Neural progenitor cell (in vitro differentiated cells): ENCODE measurements around the gene PCDHGA8. TPM values are rescaled to one million over a fixed set of nuclear protein-coding genes. Genes with fewer than 3 reads are reported as not detected.
A peak's percentile ranks its signal among the peaks of the same experiment; 100 is the strongest.
"Not testable (repeated sequence)": the region's sequence is repeated elsewhere in the genome, so short reads cannot be mapped to it uniquely, and the experiment has no call there.

Source experiments
- DNase-seq: peaks from one replicate; pipeline ENCODE4 v3.0.0-alpha.2; 2016; ENCODE audit warnings: low spot score
- H2AFZ ChIP-seq: fragments of 200-600 bp; sonication (generic); replicated peaks from 2 replicates; pipeline ENCODE4 v1.6.1; 2016; ENCODE audit warnings: antibody characterized with exemption
- H3F3A ChIP-seq: fragments of 200-600 bp; sonication (generic); 2 replicates; pipeline ENCODE4 v1.6.1; 2016; ENCODE audit warnings: antibody characterized with exemption, low read depth
- H3K27ac ChIP-seq: fragments of 200-600 bp; sonication (generic); 2 replicates; pipeline ENCODE4 v1.5.1; 2016; ENCODE audit warnings: mild to moderate bottlenecking
- H3K27me3 ChIP-seq: fragments of 200-600 bp; sonication (generic); 2 replicates; pipeline ENCODE4 v1.6.1; 2016; ENCODE audit warnings: mild to moderate bottlenecking, moderate library complexity
- H3K36me3 ChIP-seq: fragments of 200-600 bp; sonication (generic); 2 replicates; pipeline ENCODE4 v1.5.1; 2016
- H3K4me1 ChIP-seq: fragments of 200-600 bp; sonication (generic); 2 replicates; pipeline ENCODE4 v1.6.1; 2016; ENCODE audit warnings: mixed run types
- H3K4me2 ChIP-seq: fragments of 200-600 bp; sonication (generic); 2 replicates; pipeline ENCODE4 v1.6.1; 2016
- H3K4me3 ChIP-seq: fragments of 200-600 bp; sonication (generic); 2 replicates; pipeline ENCODE4 v1.5.1; 2016
- H3K79me2 ChIP-seq: fragments of 200-600 bp; sonication (generic); 2 replicates; pipeline ENCODE4 v1.6.1; 2016; ENCODE audit warnings: low read depth
- H3K9ac ChIP-seq: fragments of 200-600 bp; sonication (generic); 2 replicates; pipeline ENCODE4 v1.6.1; 2016
- H3K9me3 ChIP-seq: fragments of 200-600 bp; sonication (generic); 2 replicates; pipeline ENCODE4 v1.5.1; 2016; ENCODE audit warnings: low read depth
- H4K20me1 ChIP-seq: fragments of 200-600 bp; sonication (generic); 2 replicates; pipeline ENCODE4 v1.6.1; 2016; ENCODE audit warnings: low read depth
- H3K27ac Mint-ChIP-seq: 3 replicates; pipeline ENCODE4 v1.8.0; 2021; ENCODE audit warnings: mixed read lengths
- H3K27me3 Mint-ChIP-seq: 2 replicates; pipeline ENCODE4 v1.8.0; 2022; ENCODE audit warnings: low read depth, mild to moderate bottlenecking, inconsistent platforms, moderate library complexity, mixed read lengths; ENCODE audit not compliant: insufficient read depth
- H3K36me3 Mint-ChIP-seq: 3 replicates; pipeline ENCODE4 v1.8.0; 2021; ENCODE audit warnings: mixed read lengths
- H3K4me1 Mint-ChIP-seq: 3 replicates; pipeline ENCODE4 v1.8.0; 2021; ENCODE audit warnings: mixed read lengths
- H3K4me3 Mint-ChIP-seq: 3 replicates; pipeline ENCODE4 v1.8.0; 2021; ENCODE audit warnings: mild to moderate bottlenecking, moderate library complexity, mixed read lengths
- H3K9me3 Mint-ChIP-seq: 3 replicates; pipeline ENCODE4 v1.8.0; 2020; ENCODE audit warnings: mixed read lengths
- CTCF ChIP-seq: fragments of 200-600 bp; sonication (generic); IDR thresholded peaks from 2 replicates; pipeline ENCODE4 v1.5.1; 2017; ENCODE audit warnings: antibody characterized with exemption, mild to moderate bottlenecking
- EZH2 ChIP-seq: fragments of 200-600 bp; sonication (generic); IDR thresholded peaks from 2 replicates; pipeline ENCODE4 v1.6.1; 2017; ENCODE audit warnings: antibody characterized with exemption, mild to moderate bottlenecking, moderate library complexity
- EZH2phosphoT487 ChIP-seq: fragments of 200-600 bp; sonication (generic); IDR thresholded peaks from 2 replicates; pipeline ENCODE4 v1.6.1; 2017; ENCODE audit warnings: antibody characterized with exemption
- total RNA-seq: library from RNA; depleted of rRNA; stranded (reverse); fragments of >200 nt; gene quantifications from 2 replicates; pipeline ENCODE4 v1.2.3, GENCODE V29; 2015; ENCODE audit warnings: low replicate concordance

The PCDHGA8 gene
- total RNA-seq, 1 donor from 2014 or later: 3.3 TPM

GRCh38 chr5:141417494-141418172, 25.2 kb downstream of the PCDHGA8 start, which contains the start of gene PCDHGB7:
Gene PCDHGB7 (plus strand): TSS chr5:141417677. CDS start chr5:141417860, 183 bp downstream.
- peak; percentile 76 for TF ChIP-seq CTCF
- H3K27me3 ChIP-seq, H3K4me1 Mint-ChIP-seq, H3K27ac ChIP-seq, H4K20me1 ChIP-seq, H3K4me1 ChIP-seq, H3K9ac ChIP-seq, H3K79me2 ChIP-seq, H3K27ac Mint-ChIP-seq: not testable (repeated sequence)
- DNase-seq: peak; percentile 92
- peaks cover 79% of the 10 kb centered on the region for H3K36me3 Mint-ChIP-seq
- Histone ChIP-seq H2AFZ (peak within 1 kb of the TSS; percentile 80), H3K4me3 (peak within 1 kb of the TSS; percentile 50), H3F3A (peaks cover 43% of the 10 kb centered on the region), H3K36me3 (peaks cover 30% of the 10 kb centered on the region), H3K4me2 (peak within 1 kb of the TSS; percentile 77), H3K9me3 (peaks cover 57% of the 10 kb centered on the region)
- peaks cover 18% of the 10 kb centered on the region for H3K27me3 Mint-ChIP-seq
- H3K4me3 Mint-ChIP-seq: peak within 1 kb of the TSS; percentile 80
- peaks cover 90% of the 10 kb centered on the region for H3K9me3 Mint-ChIP-seq

DNA sequence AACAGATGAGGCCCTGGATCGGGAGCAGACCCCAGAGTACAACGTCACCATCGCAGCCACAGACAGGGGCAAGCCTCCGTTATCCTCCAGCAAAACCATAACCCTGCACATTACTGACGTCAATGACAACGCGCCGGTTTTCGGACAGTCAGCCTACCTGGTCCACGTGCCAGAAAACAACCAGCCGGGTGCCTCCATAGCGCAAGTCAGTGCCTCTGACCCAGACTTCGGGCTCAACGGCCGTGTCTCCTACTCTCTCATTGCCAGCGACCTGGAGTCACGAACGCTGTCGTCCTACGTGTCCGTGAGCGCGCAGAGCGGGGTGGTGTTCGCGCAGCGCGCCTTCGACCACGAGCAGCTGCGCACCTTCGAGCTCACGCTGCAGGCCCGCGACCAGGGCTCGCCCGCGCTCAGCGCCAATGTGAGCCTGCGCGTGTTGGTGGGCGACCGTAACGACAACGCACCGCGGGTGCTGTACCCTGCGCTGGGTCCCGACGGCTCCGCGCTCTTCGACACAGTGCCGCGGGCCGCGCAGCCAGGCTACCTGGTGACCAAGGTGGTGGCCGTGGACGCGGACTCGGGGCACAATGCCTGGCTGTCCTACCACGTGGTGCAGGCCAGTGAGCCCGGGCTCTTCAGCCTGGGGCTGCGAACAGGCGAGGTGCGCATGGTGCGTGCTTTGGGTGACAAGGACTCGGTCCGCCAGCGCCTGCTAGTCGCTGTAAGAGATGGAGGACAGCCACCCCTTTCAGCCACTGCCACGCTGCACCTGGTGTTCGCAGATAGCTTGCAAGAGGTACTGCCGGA, 26.8 kb downstream of the PCDHGA8 start:
- no peaks in the 10 kb centered on the region for H4K20me1 ChIP-seq
- no peak overlapping the region for H3K4me3 ChIP-seq
- peaks cover 44% of the 10 kb centered on the region for H3F3A ChIP-seq
- no peak overlapping the region for H3K4me2 ChIP-seq
- H3K4me3 Mint-ChIP-seq: no peak overlapping the region
- no peak overlapping the region for H3K27ac ChIP-seq
- no peaks in the 10 kb centered on the region for H3K27me3 ChIP-seq
- H3K9ac ChIP-seq: no peak overlapping the region
- H3K36me3 Mint-ChIP-seq: peaks cover 74% of the 10 kb centered on the region
- peaks cover 11% of the 10 kb centered on the region for H3K79me2 ChIP-seq
- H3K9me3 ChIP-seq: peaks cover 64% of the 10 kb centered on the region
- H3K4me1 Mint-ChIP-seq: peaks cover 4% of the 10 kb centered on the region
- DNase-seq: no peak
- no peak overlapping the region for H3K27ac Mint-ChIP-seq
- H3K36me3 ChIP-seq: peaks cover 35% of the 10 kb centered on the region
- H2AFZ ChIP-seq: no peak overlapping the region
- H3K9me3 Mint-ChIP-seq: peaks cover 85% of the 10 kb centered on the region
- H3K4me1 ChIP-seq: no peaks in the 10 kb centered on the region
- TF ChIP-seq CTCF: no peak
- no peak for TF ChIP-seq EZH2
- TF ChIP-seq EZH2phosphoT487: no peak
- peaks cover 19% of the 10 kb centered on the region for H3K27me3 Mint-ChIP-seq

GRCh38 chr5:141420855-141421488, 28.5 kb downstream of the PCDHGA8 start, which contains the start of gene PCDHGA11:
Gene PCDHGA11 (plus strand): TSS chr5:141421051. CDS start chr5:141421228, 177 bp downstream.
- H3K27ac ChIP-seq: no peak within 1 kb of the TSS
- H3K27me3 Mint-ChIP-seq: peaks cover 17% of the 10 kb centered on the region
- H4K20me1 ChIP-seq: no peaks in the 10 kb centered on the region
- no peak for TF ChIP-seq EZH2phosphoT487
- TF ChIP-seq CTCF: peak; percentile 45
- no peak for TF ChIP-seq EZH2
- peaks cover 52% of the 10 kb centered on the region for H3K36me3 ChIP-seq
- peaks cover 87% of the 10 kb centered on the region for H3K9me3 Mint-ChIP-seq
- peaks cover 44% of the 10 kb centered on the region for H3F3A ChIP-seq
- H3K9me3 ChIP-seq: peaks cover 77% of the 10 kb centered on the region
- H3K79me2 ChIP-seq: peaks cover 16% of the 10 kb centered on the region
- no peak within 1 kb of the TSS for H3K4me3 Mint-ChIP-seq
- H3K4me1 ChIP-seq: no peaks in the 10 kb centered on the region
- H3K27ac Mint-ChIP-seq: no peak within 1 kb of the TSS
- H3K9ac ChIP-seq: no peak within 1 kb of the TSS
- peak within 1 kb of the TSS; percentile 38 for H3K4me3 ChIP-seq
- peaks cover 4% of the 10 kb centered on the region for H3K4me1 Mint-ChIP-seq
- peak; percentile 57 for DNase-seq
- peaks cover 78% of the 10 kb centered on the region for H3K36me3 Mint-ChIP-seq
- H3K27me3 ChIP-seq: no peaks in the 10 kb centered on the region
- peak within 1 kb of the TSS; percentile 36 for H3K4me2 ChIP-seq
- H2AFZ ChIP-seq: no peak within 1 kb of the TSS
